DLD1 (cell line): ENCODE results near the gene BICDL1.
"Not testable (repeated sequence)": the region's sequence is repeated elsewhere in the genome, so short reads cannot be mapped to it uniquely, and the experiment has no call there.

Experiments
- in situ Hi-C: cut with HindIII; loops from 2 replicates; pipeline ENCODE4 v1.10.0; 2017; ENCODE audit warnings: low sequenced_read_pairs

BICDL1 gene

GRCh38 chr12:120000556-120000955, 11.5 kb downstream of the BICDL1 start:
- in situ Hi-C loops, result no loop called here

- in situ Hi-C loops, result no loop called here
These were observed 17.4 kb downstream of the BICDL1 start for GRCh38 chr12:120006258-120006975.

DNA sequence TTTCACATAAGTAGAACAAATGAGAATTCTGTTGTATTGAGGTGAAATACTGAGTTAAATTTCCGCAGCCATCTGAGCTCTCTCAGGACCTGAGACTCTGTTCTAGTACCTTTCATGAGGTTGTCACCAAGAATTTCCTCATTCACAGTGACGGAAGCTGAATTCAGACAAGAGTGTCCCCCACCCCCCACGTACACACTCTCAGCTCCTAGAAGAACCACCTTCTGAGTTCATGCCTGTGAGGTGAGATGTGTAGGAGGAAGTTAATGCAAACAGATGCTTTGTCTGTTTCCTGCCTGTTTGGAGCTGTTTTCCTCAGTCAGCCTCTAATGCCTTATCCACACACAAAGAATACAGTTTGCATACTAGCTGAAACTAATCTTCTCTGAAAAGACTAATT, 18.2 kb downstream of the BICDL1 start:
- in situ Hi-C loops, result no loop called here

DNA sequence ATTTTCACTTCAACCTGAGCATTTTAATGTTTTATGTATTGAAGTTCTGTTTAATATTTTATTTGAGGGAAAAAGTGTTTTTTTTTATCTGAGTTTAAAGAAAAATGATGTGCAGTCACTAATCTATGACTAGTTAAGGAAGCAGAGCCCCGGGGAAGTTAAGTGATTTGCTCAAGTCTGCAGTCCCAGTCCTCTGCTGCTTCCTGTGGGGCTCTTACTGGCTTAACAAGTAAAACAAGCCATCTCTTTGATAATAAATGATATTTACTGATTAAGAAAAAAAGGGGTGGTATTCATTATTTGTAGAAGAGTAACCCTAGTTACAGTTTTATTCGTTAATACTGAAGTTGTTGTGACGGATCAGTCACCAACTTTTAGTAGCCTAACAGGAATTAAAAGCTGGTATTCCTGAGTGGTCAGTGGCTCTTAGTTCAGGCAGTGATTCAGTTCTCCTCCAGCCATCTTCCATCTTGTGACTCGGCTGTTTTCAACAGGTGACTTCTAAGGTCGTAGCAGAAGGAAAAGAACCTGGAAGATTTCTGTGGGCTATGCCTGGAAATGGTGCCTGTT, 21.7 kb downstream of the BICDL1 start:
- in situ Hi-C loops, result no loop called here

DNA sequence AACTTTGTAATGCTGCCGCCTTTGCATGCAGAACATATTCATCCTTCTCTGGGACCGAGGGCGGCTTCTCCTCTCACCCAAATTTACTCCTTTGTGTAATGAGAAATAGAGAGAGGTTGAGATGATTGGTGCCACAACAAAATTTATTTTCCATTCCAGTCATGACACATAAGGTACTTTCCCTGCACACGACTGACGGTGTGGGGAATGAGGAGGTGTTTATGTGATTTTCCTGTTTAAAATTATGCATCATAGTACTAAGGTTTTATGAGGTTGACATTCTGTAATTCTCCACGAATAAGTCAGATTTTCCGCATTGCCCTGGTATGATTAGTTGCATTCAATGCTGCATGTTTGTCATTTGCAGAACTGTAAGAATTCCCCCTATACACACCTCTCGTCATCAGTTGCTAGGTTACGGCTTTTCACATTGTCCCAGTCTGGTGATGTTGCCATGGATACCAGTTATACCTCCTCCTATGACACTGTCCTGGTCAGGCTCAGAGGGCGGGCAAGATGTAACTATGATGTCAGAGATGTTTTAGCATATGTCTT, 23.1 kb downstream of the BICDL1 start:
- in situ Hi-C loops, result no loop called here

GRCh38 chr12:120013659-120014380, 24.8 kb downstream of the BICDL1 start:
- in situ Hi-C loops, result no loop called here

- in situ Hi-C loops, result not testable (repeated sequence)
These were observed 25.3 kb downstream of the BICDL1 start for GRCh38 chr12:120014381-120014735.

- in situ Hi-C loops, result no loop called here
These were observed 26.3 kb downstream of the BICDL1 start for GRCh38 chr12:120015313-120015712.

GRCh38 chr12:120016199-120016598, 27.2 kb downstream of the BICDL1 start:
- in situ Hi-C loops, result not testable (repeated sequence)

- in situ Hi-C loops, result no loop called here
These were observed 30.2 kb downstream of the BICDL1 start for GRCh38 chr12:120019197-120019596.

DNA sequence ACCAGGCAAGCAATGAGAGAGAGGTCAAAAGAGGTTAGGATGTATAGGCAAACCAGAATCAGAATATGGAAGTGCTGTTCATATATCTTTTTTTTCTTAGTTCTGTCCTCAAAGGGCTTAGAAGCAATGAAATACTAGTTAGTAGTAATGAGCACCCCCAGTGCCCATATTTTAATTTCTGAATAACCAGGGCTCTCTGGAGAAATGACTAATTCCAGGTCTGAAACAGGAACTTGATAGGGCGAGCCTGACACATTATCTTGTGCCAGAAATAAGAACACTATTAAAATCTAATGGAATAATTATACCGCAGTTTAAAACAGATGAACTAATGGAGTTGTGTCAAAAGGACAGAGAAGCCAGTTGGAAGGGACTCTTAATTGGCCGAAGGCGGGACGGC, 30.9 kb downstream of the BICDL1 start:
- in situ Hi-C loops, result no loop called here

DNA sequence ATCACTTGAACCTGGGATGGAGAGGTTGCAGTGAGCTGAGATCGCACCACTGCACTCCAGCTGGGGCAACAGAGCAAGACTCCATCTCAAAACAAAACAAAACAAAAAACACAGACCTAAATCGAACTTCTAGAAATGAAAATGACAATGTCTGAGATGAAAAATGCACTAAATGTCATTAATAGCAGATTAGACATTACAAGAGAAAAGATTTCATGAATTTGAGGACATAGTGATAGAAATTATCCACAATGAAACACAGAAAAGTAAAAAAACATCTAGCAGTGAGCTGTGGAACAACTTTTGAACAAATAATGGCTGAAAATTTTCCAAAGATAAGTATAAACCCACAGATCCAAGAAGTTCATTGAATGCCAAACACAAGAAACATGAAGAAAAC, 35.2 kb downstream of the BICDL1 start:
- in situ Hi-C loops, result no loop called here

DNA sequence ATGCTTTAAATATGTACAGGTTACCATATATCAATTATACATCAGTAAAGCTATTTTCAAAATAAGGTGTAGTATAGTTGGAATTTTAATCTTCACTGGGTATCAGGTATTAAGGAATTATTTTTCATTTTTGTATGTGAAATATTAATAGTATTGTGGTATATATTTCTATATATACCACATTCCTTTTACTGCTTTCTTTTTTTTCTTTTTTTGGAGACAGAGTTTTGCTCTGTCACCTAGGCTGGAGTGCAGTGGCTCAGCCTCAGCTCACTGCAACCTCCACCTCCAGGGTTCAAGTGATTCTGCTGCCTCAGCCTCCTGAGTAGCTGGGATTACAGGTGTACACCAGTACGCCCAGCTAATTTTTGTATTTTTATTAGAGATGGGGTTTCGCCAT, 36.6 kb downstream of the BICDL1 start:
- in situ Hi-C loops, result no loop called here

GRCh38 chr12:120032242-120032641, 43.2 kb downstream of the BICDL1 start:
- in situ Hi-C loops, result no loop called here

DNA sequence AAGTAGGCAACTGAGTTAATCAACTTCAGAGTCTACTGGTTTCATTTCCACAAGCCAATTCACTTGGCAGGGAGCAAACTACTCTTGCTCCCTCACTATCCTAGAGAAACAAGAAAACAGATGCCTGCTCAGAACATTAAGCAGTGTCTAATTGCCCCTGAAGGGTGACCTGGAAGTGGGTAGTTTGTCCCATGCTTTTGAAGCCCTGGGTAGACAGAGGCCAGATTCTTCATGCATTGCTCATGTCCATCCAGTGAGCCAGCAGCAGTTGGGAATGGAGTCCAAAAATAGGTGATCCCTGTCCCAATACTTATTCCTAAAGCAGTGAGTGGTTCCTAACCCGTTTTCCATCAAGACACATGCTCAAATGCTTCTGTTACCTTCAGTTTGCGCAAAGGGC, 48.8 kb downstream of the BICDL1 start:
- in situ Hi-C loops, result no loop called here

DNA sequence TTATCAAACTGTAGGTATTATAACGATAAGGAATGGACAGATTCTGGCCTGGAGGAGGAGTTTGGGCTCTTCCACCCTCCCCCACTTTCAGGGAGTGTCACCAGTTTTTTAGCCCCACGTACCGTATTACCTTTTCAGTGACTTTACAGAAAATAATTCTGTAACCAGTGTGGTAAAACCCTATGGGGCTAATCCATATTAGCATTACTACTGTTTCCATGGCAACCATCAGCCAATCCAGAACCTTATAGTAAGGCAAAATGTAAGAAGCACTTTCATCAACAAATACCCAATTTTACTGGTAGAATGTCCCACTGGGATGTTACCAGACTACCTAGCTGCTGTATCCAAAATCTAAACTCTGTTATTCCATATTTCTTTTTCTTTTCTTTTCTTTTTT, 50.7 kb downstream of the BICDL1 start:
- in situ Hi-C loops, result no loop called here

GRCh38 chr12:120041386-120042231, 52.6 kb downstream of the BICDL1 start:
- in situ Hi-C loops, result no loop called here

DNA sequence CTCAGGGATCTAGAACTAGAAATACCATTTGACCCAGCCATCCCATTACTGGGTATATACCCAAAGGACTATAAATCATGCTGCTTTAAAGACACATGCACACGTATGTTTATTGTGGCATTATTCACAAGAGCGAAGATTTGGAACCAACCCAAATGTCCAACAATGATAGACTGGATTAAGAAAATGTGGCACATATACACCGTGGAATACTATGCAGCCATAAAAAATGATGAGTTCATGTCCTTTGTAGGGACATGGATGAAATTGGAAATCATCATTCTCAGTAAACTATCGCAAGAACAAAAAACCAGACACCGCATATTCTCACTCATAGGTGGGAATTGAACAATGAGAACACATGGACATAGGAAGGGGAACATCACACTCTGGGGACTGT, 56.3 kb downstream of the BICDL1 start:
- in situ Hi-C loops, result not testable (repeated sequence)

DNA sequence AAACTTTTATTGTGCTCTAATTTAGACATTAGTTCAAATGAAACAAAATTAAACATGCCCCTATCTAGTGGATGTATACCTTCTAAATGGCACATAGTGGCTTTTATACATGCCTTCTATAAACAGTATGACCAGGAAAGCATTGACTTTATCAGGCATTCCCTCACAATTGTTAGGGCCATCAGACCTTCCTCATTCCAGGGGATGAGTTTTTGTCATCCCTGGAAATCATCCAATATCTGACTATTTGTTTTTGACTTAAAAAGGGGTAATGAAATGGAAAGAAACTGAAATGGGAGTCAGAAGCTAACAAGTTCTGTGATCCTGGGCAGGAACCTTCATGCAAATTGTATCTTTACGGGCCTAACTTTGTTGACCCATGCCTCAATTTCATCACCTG, 58.0 kb downstream of the BICDL1 start:
- in situ Hi-C loops, result no loop called here

- in situ Hi-C loops, result no loop called here
These were observed 59.2 kb downstream of the BICDL1 start for GRCh38 chr12:120048263-120048662.

GRCh38 chr12:120049426-120049825, 60.4 kb downstream of the BICDL1 start:
- in situ Hi-C loops, result no loop called here
